Activated CD4-positive, alpha-beta T cell treated with anti-CD3 and anti-CD28 coated beads for 24 hours (primary cell): Measurements from ENCODE around the gene RAC3.

ENCODE experiments used
- DNase-seq, 2 donors: peaks; one replicate each; pipeline ENCODE4 v3.0.0-alpha.2; 2020; ENCODE audit warnings: low read depth in 2 of 2

RAC3 gene

GRCh38 chr17:82076018-82076784, 44.7 kb downstream of the RAC3 start:
- no peak for DNase-seq

- no peak for DNase-seq
These were observed 45.5 kb downstream of the RAC3 start for GRCh38 chr17:82076785-82077591.

- DNase-seq, result no peak
These were observed 46.3 kb downstream of the RAC3 start for GRCh38 chr17:82077617-82078358.

GRCh38 chr17:82078433-82078832, 47.0 kb downstream of the RAC3 start:
- DNase-seq, result no peak

- no peak for DNase-seq
These were observed 47.7 kb downstream of the RAC3 start for GRCh38 chr17:82079001-82079677.

GRCh38 chr17:82080048-82080788, 48.7 kb downstream of the RAC3 start:
- DNase-seq, result no peak

GRCh38 chr17:82080789-82081464, 49.4 kb downstream of the RAC3 start:
- DNase-seq, result no peak

GRCh38 chr17:82081546-82081945, 50.1 kb downstream of the RAC3 start:
- DNase-seq, result no peak

GRCh38 chr17:82081966-82082365, 50.5 kb downstream of the RAC3 start:
- no peak for DNase-seq

GRCh38 chr17:82082456-82082855, 51.0 kb downstream of the RAC3 start:
- DNase-seq, result no peak

- DNase-seq, result no peak
These were observed 51.5 kb downstream of the RAC3 start for GRCh38 chr17:82083009-82083408.
